Activated naive CD8-positive, alpha-beta T cell treated with anti-CD3 and anti-CD28 coated beads, Interleukin-2, amount 50 U/mL, for 24 hours (primary cell): Measurements from ENCODE around the gene SAP30.

Experiments used
- ATAC-seq: fragments of 150-1000 bp; cut with Tn5 transposase; one replicate; pipeline ENCODE4 v1.10.0; 2021
- DNase-seq: peaks from one replicate; pipeline ENCODE4 v3.0.0; 2021
- H3K27ac Mint-ChIP-seq: one replicate; pipeline ENCODE4 v1.8.0; 2021; ENCODE audit warnings: mild to moderate bottlenecking, mixed read lengths
- H3K27me3 Mint-ChIP-seq: one replicate; pipeline ENCODE4 v1.8.0; 2021; ENCODE audit warnings: mixed read lengths
- H3K36me3 Mint-ChIP-seq: one replicate; pipeline ENCODE4 v1.8.0; 2021; ENCODE audit warnings: low read depth, mixed read lengths
- H3K4me1 Mint-ChIP-seq: one replicate; pipeline ENCODE4 v1.8.0; 2021; ENCODE audit warnings: mixed read lengths
- H3K4me3 Mint-ChIP-seq: one replicate; pipeline ENCODE4 v1.8.0; 2021; ENCODE audit warnings: mild to moderate bottlenecking, moderate library complexity, mixed read lengths
- H3K9me3 Mint-ChIP-seq: one replicate; pipeline ENCODE4 v1.8.0; 2021; ENCODE audit warnings: mixed read lengths

Gene SAP30

DNA sequence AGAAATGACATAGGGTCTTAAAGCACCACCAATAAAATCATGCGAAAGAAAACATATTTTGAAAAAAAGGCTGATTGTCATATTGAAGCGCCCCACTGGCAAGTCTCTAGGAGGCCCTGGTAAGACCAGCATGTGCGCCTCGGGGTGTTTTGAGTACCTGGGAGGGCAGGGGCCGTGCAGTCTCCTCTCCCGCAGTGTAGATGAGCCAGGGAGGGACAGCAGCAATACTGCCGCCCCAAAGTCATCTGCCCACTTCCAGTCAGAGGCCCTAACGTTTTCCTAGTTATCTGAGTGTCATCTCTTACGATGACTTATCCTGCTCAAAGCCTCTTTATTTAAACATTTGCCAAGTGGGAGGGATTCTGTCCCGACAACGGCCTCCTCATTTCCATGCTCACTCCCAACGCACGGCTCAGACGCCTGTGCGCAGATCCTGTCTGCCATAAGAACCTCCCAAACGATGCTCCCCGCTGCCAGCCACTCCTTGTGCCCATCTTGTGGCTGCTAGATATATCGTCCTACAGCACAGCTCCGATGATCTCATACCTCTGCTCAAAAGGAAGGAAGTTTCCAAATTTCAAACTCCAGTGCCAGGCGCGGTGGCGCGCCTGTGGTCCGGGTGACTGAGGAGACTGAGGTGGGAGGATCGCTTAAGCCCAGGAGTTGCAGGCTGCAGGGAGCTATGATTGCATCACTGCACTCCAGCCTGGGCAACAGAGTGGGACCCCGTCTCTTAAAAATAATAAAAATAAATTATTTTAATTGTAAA is 45.3 kb downstream of the SAP30 start:
- H3K36me3 Mint-ChIP-seq: no peaks in the 10 kb centered on the region
- no peak for DNase-seq
- H3K9me3 Mint-ChIP-seq: no peaks in the 10 kb centered on the region
- H3K4me3 Mint-ChIP-seq: no peak overlapping the region
- no peak for ATAC-seq
- H3K27me3 Mint-ChIP-seq: no peaks in the 10 kb centered on the region
- H3K27ac Mint-ChIP-seq: no peak overlapping the region
- H3K4me1 Mint-ChIP-seq: no peaks in the 10 kb centered on the region

DNA sequence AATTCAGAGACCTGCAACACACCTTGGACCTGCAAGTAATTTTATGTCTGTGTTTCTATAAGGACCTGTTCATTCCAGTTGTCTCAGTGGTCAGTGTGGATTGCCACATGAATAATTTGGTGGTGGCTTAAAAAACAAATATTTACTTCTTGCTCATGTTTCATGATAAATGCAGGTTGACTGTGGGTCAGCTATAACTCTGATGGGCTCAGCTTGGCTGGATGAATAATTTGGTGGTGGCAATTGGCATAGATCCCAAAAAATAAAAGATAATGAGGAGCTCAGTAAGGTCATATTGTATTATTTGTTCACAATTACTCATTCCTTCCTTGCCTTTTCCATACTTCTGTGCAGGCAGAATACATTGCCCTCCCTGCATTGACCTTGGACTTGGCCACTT is 47.1 kb downstream of the SAP30 start:
- H3K4me1 Mint-ChIP-seq: no peaks in the 10 kb centered on the region
- no peak for ATAC-seq
- no peaks in the 10 kb centered on the region for H3K27me3 Mint-ChIP-seq
- no peak overlapping the region for H3K27ac Mint-ChIP-seq
- no peak overlapping the region for H3K4me3 Mint-ChIP-seq
- no peaks in the 10 kb centered on the region for H3K36me3 Mint-ChIP-seq
- no peaks in the 10 kb centered on the region for H3K9me3 Mint-ChIP-seq
- no peak for DNase-seq

- Mint-ChIP-seq H3K9me3 (no peaks in the 10 kb centered on the region), H3K27me3 (no peaks in the 10 kb centered on the region), H3K4me3 (no peak overlapping the region), H3K36me3 (no peaks in the 10 kb centered on the region), H3K4me1 (no peaks in the 10 kb centered on the region), H3K27ac (no peak overlapping the region)
- ATAC-seq (no peak), DNase-seq (no peak)
Measured at GRCh38 chr4:173418639-173419038, 47.9 kb downstream of the SAP30 start.

DNA sequence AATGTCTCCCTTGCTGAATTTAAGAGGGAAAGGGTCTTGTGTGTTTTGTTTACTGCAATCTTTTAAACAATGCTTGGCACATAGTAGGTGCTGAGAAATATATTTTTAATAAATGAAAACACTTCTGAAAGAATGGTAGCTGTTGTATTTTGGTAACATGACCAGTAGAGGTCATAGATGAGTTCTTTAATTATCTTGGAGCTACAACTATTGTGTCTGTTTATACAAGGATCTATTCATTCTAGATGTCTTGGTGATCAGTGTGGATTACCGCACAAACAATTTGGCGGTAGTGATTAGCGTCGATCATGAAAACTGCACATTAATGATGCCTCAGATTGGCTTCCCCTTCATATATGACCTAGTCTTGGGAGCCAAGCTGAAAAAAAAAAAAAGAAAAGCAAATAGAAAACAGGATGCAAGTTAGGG is 49.6 kb downstream of the SAP30 start:
- Mint-ChIP-seq H3K36me3 (no peaks in the 10 kb centered on the region), H3K4me3 (no peak overlapping the region), H3K9me3 (no peaks in the 10 kb centered on the region), H3K4me1 (peaks cover 4% of the 10 kb centered on the region), H3K27ac (no peak overlapping the region), H3K27me3 (no peaks in the 10 kb centered on the region)
- no peak for DNase-seq
- ATAC-seq: no peak

- Mint-ChIP-seq H3K27me3 (no peaks in the 10 kb centered on the region), H3K36me3 (no peaks in the 10 kb centered on the region), H3K4me3 (no peak overlapping the region), H3K27ac (no peak overlapping the region), H3K9me3 (no peaks in the 10 kb centered on the region), H3K4me1 (peaks cover 8% of the 10 kb centered on the region)
- no peak for DNase-seq
- no peak for ATAC-seq
Measured at GRCh38 chr4:173420801-173421200, 50.0 kb downstream of the SAP30 start.

GRCh38 chr4:173424899-173425805 is 54.4 kb downstream of the SAP30 start:
- no peaks in the 10 kb centered on the region for H3K36me3 Mint-ChIP-seq
- ATAC-seq (no peak), DNase-seq (no peak)
- H3K27ac Mint-ChIP-seq: no peak overlapping the region
- no peak overlapping the region for H3K4me3 Mint-ChIP-seq
- H3K27me3 Mint-ChIP-seq: no peaks in the 10 kb centered on the region
- H3K4me1 Mint-ChIP-seq: peaks cover 22% of the 10 kb centered on the region
- H3K9me3 Mint-ChIP-seq: no peaks in the 10 kb centered on the region

GRCh38 chr4:173426064-173426463 is 55.3 kb downstream of the SAP30 start:
- DNase-seq: no peak
- no peaks in the 10 kb centered on the region for H3K36me3 Mint-ChIP-seq
- H3K27me3 Mint-ChIP-seq: no peaks in the 10 kb centered on the region
- no peaks in the 10 kb centered on the region for H3K9me3 Mint-ChIP-seq
- H3K27ac Mint-ChIP-seq: no peak overlapping the region
- ATAC-seq: no peak
- H3K4me3 Mint-ChIP-seq: no peak overlapping the region
- H3K4me1 Mint-ChIP-seq: peaks cover 22% of the 10 kb centered on the region
